CD4-positive, alpha-beta T cell treated with Interleukin-17A for 1 hour (primary cell): ENCODE data around the gene ANKFN1.

ENCODE experiments used
- DNase-seq: peaks from one replicate; pipeline ENCODE4 v3.0.0-alpha.2; 2020

ANKFN1 gene

DNA sequence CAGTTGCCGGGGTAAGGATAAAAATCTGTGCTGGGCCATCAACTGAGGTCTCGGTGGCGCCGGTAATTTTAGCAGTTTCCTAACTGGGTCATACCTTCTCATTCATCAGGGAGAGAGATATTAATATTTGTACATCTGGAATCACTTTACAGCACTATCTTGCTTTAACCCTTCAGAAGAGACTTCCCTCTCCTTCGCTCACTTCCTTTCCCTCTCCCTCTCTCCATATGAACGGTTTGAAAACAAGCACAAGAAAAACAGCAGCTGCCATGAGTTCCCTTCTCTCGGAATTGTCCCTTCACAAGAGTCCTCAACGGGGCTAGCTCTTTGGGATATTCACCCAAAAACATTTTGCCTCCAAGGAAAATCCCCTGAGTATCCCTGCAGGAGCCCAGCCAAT is 295.9 kb downstream of the ANKFN1 start:
- DNase-seq = no peak

DNA sequence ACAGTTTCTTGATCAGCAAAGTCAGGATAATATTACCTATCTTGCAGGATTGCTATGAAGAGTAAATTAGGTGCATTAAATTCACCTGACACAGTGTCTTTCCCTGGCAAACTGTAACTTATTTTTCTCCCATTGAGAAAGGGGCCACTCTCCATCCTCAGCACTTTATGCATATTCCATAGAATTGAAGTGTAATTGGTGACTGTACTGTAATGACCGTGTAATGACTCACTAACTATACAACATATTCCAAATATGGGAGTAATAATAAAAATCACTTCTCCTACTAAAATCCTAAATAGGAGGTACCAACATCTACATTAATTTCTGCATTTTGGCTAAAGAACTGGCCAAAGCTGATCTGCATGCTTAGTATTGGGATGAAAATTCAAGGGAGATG is 298.4 kb downstream of the ANKFN1 start:
- DNase-seq = no peak

- DNase-seq = no peak
These were observed 299.2 kb downstream of the ANKFN1 start for GRCh38 chr17:56452461-56452860.

GRCh38 chr17:56457501-56457900 is 304.2 kb downstream of the ANKFN1 start:
- no peak for DNase-seq

DNA sequence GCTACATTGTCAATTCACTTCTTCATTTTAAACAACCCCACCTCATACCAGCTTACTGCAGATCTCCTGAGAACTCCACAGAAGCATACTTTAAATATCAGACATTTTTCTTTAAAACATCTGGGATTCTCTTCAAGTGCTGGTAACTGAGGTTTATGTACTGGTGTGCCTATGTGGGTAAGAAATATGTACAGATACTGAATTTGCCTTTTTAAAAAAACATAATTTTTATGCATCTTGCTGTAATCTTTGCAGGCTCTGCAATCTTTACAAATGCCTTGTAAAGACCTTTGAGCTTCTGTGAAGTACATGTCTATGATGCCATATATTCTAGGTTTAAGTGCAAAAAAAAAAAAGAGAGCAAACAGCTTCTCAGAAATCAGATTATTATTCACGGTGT is 312.6 kb downstream of the ANKFN1 start:
- DNase-seq = no peak

GRCh38 chr17:56468840-56469239 is 315.6 kb downstream of the ANKFN1 start:
- DNase-seq = no peak

DNA sequence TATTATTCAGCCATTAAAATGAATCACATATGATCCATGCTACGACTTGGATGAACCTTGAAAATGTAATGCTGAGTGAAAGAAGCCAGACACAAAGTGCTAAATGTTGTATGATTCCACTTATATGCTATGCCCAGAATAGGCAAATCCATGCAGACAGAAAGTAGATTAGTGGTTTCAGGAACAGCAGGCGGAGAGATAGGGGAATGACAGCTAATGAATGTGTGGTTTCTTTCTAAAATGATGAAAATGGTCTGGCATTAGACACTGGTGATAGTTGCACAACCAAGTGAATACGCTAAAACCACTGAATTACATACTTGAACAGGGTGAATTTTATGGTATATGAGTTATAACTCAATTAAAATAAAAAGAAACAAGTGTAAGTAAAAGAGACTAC is 318.4 kb downstream of the ANKFN1 start:
- DNase-seq = no peak

- DNase-seq = no peak
These were observed 321.8 kb downstream of the ANKFN1 start for GRCh38 chr17:56475116-56475515.

GRCh38 chr17:56478836-56479447 is 325.7 kb downstream of the ANKFN1 start:
- no peak for DNase-seq

GRCh38 chr17:56480501-56480900 is 327.2 kb downstream of the ANKFN1 start:
- no peak for DNase-seq

DNA sequence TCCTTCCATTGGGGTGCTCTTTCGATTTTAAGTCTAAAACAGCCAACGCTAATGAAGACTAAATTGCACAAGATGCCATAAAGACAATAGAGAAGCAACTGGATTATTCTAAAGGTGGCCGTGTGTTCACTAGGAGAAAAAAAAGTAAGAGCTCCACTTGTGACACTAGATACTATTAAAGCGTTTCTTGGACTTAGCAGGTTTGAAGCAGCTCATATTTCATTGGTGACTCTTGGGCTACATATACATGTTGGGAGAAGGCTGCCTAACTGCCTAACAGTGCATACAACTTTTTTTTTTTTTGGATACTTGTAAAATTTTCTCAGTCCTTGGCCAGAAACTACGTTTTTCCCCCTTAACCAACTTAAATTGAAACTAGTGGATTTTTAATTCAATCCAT is 328.4 kb downstream of the ANKFN1 start:
- no peak for DNase-seq

GRCh38 chr17:56482229-56482628 is 329.0 kb downstream of the ANKFN1 start:
- no peak for DNase-seq

- DNase-seq = no peak
These were observed 333.5 kb downstream of the ANKFN1 start for GRCh38 chr17:56486732-56487131.

GRCh38 chr17:56488800-56489199 is 335.5 kb downstream of the ANKFN1 start:
- DNase-seq = no peak

DNA sequence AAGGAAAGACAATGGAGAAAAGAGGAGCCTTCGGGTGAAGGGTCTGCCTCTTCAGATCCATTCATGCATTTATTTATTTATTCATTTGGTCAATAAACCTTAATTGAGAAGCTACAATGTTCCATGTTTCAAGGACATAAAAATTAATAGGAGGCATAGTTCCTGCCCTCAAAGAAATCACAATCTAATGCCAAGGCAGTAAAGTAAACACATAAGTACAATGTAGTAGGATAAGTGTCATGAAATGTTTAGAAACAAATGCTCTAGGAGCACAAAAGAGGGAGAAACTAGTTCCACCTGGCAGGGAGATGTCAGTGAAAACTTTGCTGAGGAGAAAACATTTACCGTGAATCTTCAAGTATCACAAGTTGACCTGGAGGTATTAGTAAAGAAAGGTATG is 336.7 kb downstream of the ANKFN1 start:
- DNase-seq = no peak

DNA sequence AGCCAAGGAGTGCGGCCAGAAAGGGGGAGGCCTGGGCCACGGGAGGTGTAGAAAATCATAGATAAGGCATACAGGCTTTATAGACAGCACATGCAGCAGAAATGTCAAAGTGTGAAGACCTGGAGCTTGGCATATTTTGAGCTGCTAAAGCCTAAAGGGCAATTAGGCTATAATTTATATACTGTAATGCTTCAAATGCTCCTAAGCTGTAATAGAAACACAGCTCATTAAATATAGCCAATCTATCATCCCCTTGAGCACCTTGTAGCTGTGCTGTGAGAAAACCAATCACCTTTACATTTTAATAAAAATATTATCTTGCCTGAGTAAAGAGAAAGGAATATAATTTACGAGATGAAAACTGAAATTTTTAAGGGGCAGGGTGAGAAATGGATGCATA is 342.3 kb downstream of the ANKFN1 start:
- DNase-seq = no peak

DNA sequence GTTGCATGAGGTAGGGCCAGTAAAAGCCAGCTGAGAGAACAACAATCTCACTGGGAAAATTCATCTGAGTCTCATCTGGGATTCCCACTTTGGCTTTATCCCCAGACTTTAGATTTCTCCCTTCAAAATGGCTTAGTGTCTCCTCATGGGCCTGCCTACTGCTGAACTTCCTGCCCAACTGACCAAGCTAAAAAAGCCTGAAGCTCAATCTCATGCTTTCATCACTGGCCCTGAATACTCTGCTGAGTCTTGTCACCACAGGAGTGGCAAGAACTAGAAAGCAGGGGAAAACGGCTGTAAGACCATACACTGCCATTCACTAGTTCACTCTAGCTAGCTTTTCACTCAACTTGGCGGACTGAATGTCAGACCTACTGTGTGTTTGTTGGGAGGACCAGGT is 343.9 kb downstream of the ANKFN1 start:
- no peak for DNase-seq

- DNase-seq = peak; percentile 21
These were observed 346.6 kb downstream of the ANKFN1 start for GRCh38 chr17:56499799-56500388.

- no peak for DNase-seq
These were observed 348.9 kb downstream of the ANKFN1 start for GRCh38 chr17:56502120-56502654.

- DNase-seq = no peak
These were observed 352.0 kb downstream of the ANKFN1 start for GRCh38 chr17:56505154-56505756.

DNA sequence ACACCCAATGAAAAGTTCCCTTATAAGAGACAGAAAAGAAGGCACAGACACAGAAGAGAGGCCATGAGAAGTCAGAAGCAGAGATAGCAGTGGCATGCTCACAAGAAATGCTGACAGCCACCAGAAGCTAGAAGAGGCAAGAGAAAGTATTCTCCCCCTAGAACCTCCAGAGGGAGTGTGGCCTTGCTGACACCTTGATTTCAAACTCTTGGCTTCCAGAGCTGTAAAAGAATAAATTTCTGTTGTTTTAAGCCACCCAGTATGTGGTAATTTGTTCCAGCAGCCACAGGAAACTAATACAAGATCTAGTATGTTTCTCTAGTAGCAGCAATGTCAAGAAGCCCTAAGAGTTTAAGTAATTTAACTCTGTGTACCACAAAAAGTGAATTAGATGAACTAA is 353.1 kb downstream of the ANKFN1 start:
- no peak for DNase-seq

DNA sequence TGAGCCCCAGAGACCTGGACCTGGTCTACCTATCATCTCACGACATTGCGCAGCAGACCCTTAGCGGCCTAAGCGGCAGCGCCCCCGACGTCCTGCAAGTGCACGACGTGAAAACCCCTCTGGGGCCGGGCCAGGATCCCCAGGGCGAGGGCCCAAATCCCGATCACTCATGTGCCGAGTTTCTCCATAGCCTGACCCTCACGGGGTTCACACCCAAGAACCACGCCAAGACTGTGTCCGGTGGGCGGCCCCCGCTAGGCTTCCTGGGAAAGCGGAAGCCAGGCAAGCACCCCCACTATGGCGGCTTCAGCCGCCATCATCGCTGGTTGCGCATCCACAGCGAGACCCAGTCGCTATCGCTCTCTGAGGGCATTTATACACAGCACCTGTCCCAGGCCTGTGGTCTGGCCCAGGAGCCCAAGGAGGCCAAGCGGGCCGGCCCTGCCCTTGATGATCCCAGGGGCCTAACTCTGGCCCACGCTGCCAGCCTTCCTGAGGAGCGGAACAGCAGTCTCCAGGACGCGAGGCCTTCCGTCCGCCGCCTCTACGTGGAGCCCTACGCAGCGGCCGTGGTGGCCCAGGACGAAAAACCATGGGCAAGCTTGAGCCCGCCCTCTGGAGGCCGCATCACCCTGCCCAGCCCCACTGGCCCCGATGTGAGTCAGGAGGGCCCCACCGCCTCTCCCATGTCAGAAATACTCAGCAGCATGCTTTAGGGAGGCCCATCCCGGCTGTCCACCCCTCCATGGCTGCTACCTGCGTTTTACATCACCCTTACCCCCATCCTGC is 357.5 kb downstream of the ANKFN1 start:
- DNase-seq = no peak

- no peak for DNase-seq
These were observed 361.0 kb downstream of the ANKFN1 start for GRCh38 chr17:56514264-56514663.

DNA sequence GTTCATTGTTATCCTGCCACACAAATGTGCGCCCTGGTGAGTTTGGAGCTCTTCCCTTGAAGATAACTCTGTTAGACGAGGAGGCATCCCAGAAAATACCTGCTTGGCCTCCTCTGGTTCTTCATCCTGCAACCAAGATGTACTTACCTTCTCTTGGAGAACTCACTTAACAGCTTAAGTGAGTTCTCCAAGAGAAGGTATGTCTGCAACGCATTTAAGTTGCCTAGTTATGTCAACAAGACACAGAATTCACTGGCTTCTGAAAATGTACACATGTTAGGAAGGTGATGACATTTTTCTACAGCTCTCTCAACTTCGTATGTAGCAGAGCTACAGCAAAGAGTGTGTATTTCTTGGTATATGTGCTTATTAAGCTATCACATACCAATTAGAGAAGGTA is 361.6 kb downstream of the ANKFN1 start:
- no peak for DNase-seq
